NCI-H2081 (cell line): ENCODE data around the gene SLCO3A1.

ENCODE experiments used
- DNase-seq, 2 experiments: peaks; one replicate each; lab custom pipeline; 2025; lab: John Stamatoyannopoulos, UW

SLCO3A1 gene

GRCh38 chr15:91965501-91966193 lies 112.1 kb downstream of the SLCO3A1 start:
- DNase-seq = peak in 1 of 2 experiments; percentile 9

GRCh38 chr15:91966194-91966552 lies 112.7 kb downstream of the SLCO3A1 start:
- no peak for DNase-seq

GRCh38 chr15:91967935-91968606 lies 114.6 kb downstream of the SLCO3A1 start:
- no peak for DNase-seq

GRCh38 chr15:91968610-91969009 lies 115.1 kb downstream of the SLCO3A1 start:
- DNase-seq = no peak

GRCh38 chr15:91970142-91970541 lies 116.6 kb downstream of the SLCO3A1 start:
- DNase-seq = no peak

GRCh38 chr15:91973481-91973880 lies 120.0 kb downstream of the SLCO3A1 start:
- no peak for DNase-seq

- DNase-seq = no peak
Measured at GRCh38 chr15:91974321-91974720, 120.8 kb downstream of the SLCO3A1 start.

- DNase-seq = no peak
Measured at GRCh38 chr15:91975241-91975978, 121.9 kb downstream of the SLCO3A1 start.

GRCh38 chr15:91976966-91977365 lies 123.5 kb downstream of the SLCO3A1 start:
- DNase-seq = no peak

- no peak for DNase-seq
Measured at GRCh38 chr15:91980502-91981267, 127.2 kb downstream of the SLCO3A1 start.

GRCh38 chr15:91981821-91982800 lies 128.6 kb downstream of the SLCO3A1 start:
- DNase-seq = no peak

- DNase-seq = no peak
Measured at GRCh38 chr15:91983729-91984340, 130.3 kb downstream of the SLCO3A1 start.

GRCh38 chr15:91985297-91985696 lies 131.8 kb downstream of the SLCO3A1 start:
- no peak for DNase-seq

GRCh38 chr15:91988071-91988470 lies 134.6 kb downstream of the SLCO3A1 start:
- DNase-seq = no peak

GRCh38 chr15:91988655-91989054 lies 135.1 kb downstream of the SLCO3A1 start:
- no peak for DNase-seq

- no peak for DNase-seq
Measured at GRCh38 chr15:91989821-91990220, 136.3 kb downstream of the SLCO3A1 start.

- no peak for DNase-seq
Measured at GRCh38 chr15:91992945-91993344, 139.4 kb downstream of the SLCO3A1 start.

GRCh38 chr15:91995146-91995545 lies 141.6 kb downstream of the SLCO3A1 start:
- no peak for DNase-seq

GRCh38 chr15:91997163-91997562 lies 143.7 kb downstream of the SLCO3A1 start:
- DNase-seq = no peak

GRCh38 chr15:92000709-92001108 lies 147.2 kb downstream of the SLCO3A1 start:
- DNase-seq = peak; percentile 20 to 34

- DNase-seq = peak; percentile 26 to 45
Measured at GRCh38 chr15:92001307-92001706, 147.8 kb downstream of the SLCO3A1 start.
